ENCODE measurements around the gene ACSBG1. TPM values are rescaled to one million over a fixed set of nuclear protein-coding genes. Genes with fewer than 3 reads are reported as not detected.

The ACSBG1 gene
- total RNA-seq, 4 donors from 2014 or later, result 61.8 to 375 (median 102) TPM

DNA sequence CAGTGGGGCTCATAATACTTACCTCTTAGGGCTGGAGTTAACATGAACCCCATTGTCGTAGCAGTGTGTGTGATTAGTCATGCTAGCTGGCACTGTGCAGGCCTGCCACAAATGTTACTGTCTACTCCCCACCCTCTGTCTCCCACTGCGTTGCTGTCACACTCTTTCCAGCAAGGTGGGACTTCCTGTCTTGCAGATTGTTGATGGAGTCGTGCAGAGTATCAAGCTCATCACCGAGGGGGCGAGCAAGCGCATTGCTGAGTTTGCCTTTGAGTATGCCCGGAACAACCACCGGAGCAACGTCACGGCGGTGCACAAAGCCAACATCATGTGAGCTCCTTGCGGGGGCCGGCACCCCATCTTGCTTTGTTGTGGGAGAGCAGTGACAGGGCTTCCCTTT, 72.3 kb downstream of the ACSBG1 start:
- Histone ChIP-seq H3K36me3 (peaks cover 85% of the 10 kb centered on the region), H3K27me3 (no peaks in the 10 kb centered on the region), H3K9me3 (no peaks in the 10 kb centered on the region), H3K27ac (no peak overlapping the region), H3K4me3 (no peak overlapping the region), H3K4me1 (no peaks in the 10 kb centered on the region)
- TF ChIP-seq POLR2A (IDR thresholded peaks at IDR 0.05), result no peak
- no peak for TF ChIP-seq POLR2AphosphoS5 (IDR thresholded peaks at IDR 0.05)
- TF ChIP-seq EP300 (IDR thresholded peaks at IDR 0.05), result no peak
- TF ChIP-seq, protein P1, sequence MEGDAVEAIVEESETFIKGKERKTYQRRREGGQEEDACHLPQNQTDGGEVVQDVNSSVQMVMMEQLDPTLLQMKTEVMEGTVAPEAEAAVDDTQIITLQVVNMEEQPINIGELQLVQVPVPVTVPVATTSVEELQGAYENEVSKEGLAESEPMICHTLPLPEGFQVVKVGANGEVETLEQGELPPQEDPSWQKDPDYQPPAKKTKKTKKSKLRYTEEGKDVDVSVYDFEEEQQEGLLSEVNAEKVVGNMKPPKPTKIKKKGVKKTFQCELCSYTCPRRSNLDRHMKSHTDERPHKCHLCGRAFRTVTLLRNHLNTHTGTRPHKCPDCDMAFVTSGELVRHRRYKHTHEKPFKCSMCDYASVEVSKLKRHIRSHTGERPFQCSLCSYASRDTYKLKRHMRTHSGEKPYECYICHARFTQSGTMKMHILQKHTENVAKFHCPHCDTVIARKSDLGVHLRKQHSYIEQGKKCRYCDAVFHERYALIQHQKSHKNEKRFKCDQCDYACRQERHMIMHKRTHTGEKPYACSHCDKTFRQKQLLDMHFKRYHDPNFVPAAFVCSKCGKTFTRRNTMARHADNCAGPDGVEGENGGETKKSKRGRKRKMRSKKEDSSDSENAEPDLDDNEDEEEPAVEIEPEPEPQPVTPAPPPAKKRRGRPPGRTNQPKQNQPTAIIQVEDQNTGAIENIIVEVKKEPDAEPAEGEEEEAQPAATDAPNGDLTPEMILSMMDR (IDR thresholded peaks at IDR 0.05), result no peak
- DNase-seq (ENCODE audit: low spot score in 2 of 2), result no peak
- 84% methylated on average over 13 of the region's 13 CpGs for WGBS

DNA sequence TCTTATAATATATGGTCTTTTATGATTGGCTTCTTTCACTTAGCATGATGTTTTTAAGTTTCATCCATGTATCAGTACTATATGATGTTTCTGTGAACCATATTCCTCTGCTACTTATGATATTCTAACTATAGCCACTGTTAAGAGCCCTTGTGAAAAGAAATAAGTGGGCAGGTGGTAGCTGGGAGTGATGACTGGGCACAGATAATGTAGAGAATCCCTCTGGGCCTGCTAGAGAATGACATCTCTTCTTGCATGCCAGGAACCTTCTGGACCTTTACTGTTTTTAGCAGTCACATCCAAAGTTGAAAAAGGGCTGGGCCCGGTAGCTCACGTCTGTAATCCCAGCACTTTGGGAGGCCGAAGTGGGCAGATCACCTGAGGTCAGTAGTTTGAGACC, 75.0 kb downstream of the ACSBG1 start:
- H3K4me1 ChIP-seq, result peaks cover 15% of the 10 kb centered on the region
- H3K9me3 ChIP-seq, result no peaks in the 10 kb centered on the region
- peaks cover 62% of the 10 kb centered on the region for H3K36me3 ChIP-seq
- no peak overlapping the region for H3K27ac ChIP-seq
- no peak overlapping the region for H3K4me3 ChIP-seq
- TF ChIP-seq POLR2A (IDR thresholded peaks at IDR 0.05), result no peak
- TF ChIP-seq POLR2AphosphoS5 (IDR thresholded peaks at IDR 0.05), result no peak
- no peak for TF ChIP-seq EP300 (IDR thresholded peaks at IDR 0.05)
- TF ChIP-seq, protein P1 (IDR thresholded peaks at IDR 0.05), result no peak
- WGBS, result 95% methylated on average over 3 of the region's 3 CpGs
- no peaks in the 10 kb centered on the region for H3K27me3 ChIP-seq
- no peak for DNase-seq (ENCODE audit: low spot score in 2 of 2)

DNA sequence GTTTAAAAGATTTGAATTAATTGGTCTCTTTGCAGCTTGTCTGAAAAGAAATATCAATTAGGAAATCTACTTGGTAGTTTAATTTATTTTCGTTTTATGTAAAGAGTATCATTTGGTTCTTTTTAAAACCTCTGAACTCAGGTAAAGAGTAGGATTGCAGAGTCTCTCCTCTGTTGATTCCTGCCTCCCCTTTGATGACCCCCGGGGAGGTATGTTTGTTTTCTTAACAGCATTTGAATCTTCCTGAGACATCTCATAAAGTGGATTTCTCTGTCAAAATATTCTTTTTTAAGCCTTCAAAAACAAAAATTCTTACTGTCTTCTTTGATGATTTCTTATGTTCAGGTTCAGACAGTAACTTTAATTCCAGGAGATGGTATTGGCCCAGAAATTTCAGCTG, 77.2 kb downstream of the ACSBG1 start:
- TF ChIP-seq, protein P1 (IDR thresholded peaks at IDR 0.05), result no peak
- TF ChIP-seq POLR2AphosphoS5 (IDR thresholded peaks at IDR 0.05) (no peak), POLR2A (IDR thresholded peaks at IDR 0.05) (no peak), EP300 (IDR thresholded peaks at IDR 0.05) (no peak)
- WGBS, result 33% methylated on average over 2 of the region's 2 CpGs

DNA sequence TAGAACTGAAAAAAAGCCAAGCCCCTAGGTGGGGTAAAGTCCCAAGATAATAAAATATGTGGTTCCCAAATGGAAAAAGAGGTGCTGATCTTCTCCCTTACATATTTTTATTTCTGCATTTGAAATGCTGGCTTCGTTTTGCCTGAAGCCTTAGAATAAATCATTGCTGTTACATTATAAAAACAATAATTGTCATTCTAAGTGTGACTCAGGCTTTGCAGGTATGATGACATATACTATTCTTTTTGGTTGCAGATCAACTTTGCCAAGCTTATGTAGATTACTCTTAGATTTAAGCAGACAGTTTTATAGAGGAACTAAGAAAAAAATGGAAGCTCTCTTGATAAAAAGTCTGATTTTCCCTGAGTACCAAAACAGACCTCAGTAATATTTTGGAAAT, 77.7 kb downstream of the ACSBG1 start:
- no peaks in the 10 kb centered on the region for H3K9me3 ChIP-seq
- 37% methylated on average over 1 of the region's 1 CpG for WGBS
- peaks cover 37% of the 10 kb centered on the region for H3K36me3 ChIP-seq
- TF ChIP-seq, protein P1 (IDR thresholded peaks at IDR 0.05), result no peak
- TF ChIP-seq POLR2A (IDR thresholded peaks at IDR 0.05) (no peak), EP300 (IDR thresholded peaks at IDR 0.05) (no peak), POLR2AphosphoS5 (IDR thresholded peaks at IDR 0.05) (no peak)
- H3K27ac ChIP-seq, result no peak overlapping the region
- no peak for DNase-seq (ENCODE audit: low spot score in 2 of 2)
- H3K4me3 ChIP-seq, result no peak overlapping the region
- peaks cover 15% of the 10 kb centered on the region for H3K4me1 ChIP-seq
- no peaks in the 10 kb centered on the region for H3K27me3 ChIP-seq

More for the DNA sequence above, 77.2 kb downstream of the ACSBG1 start:
- no peaks in the 10 kb centered on the region for H3K9me3 ChIP-seq
- no peak for DNase-seq (ENCODE audit: low spot score in 2 of 2)
- peaks cover 43% of the 10 kb centered on the region for H3K36me3 ChIP-seq
- H3K27ac ChIP-seq, result no peak overlapping the region
- peaks cover 15% of the 10 kb centered on the region for H3K4me1 ChIP-seq
- no peaks in the 10 kb centered on the region for H3K27me3 ChIP-seq
- H3K4me3 ChIP-seq, result no peak overlapping the region

DNA sequence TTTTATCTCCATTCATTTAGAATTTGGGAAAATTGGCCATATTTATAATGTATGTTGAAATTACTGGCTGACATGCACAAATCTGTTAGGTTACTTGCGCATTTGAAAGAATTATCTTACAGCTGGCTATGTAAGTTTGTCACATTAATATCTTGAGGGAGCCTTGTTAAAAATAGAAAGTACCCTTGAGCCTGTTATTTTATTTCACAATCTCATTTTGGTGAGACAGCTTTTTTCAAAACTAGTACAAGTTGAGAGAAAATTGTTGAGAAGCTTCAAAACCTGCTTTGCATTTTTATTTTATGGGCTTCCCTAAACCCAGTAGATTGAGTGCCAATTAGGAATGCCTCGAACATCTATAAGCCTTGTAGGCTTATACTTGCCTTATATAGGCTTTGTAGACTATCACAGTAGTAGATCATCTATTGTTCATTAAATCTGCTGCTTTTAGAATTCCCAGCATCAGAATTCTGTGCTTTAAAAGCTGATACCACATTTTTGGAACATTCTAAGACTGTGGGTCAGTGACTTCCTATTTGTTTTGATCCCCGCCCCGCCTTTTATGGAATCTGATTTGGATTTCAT, 78.9 kb downstream of the ACSBG1 start:
- H3K4me1 ChIP-seq, result peaks cover 18% of the 10 kb centered on the region
- 61% methylated on average over 4 of the region's 4 CpGs for WGBS
- no peaks in the 10 kb centered on the region for H3K9me3 ChIP-seq
- no peak overlapping the region for H3K27ac ChIP-seq
- peaks cover 25% of the 10 kb centered on the region for H3K36me3 ChIP-seq
- H3K27me3 ChIP-seq, result no peaks in the 10 kb centered on the region
- DNase-seq (ENCODE audit: low spot score in 2 of 2), result no peak
- TF ChIP-seq EP300 (IDR thresholded peaks at IDR 0.05), result no peak
- no peak for TF ChIP-seq POLR2AphosphoS5 (IDR thresholded peaks at IDR 0.05)
- no peak for TF ChIP-seq POLR2A (IDR thresholded peaks at IDR 0.05)
- TF ChIP-seq, protein P1 (IDR thresholded peaks at IDR 0.05), result no peak
- no peak overlapping the region for H3K4me3 ChIP-seq
